Measurements from ENCODE around the gene GIGYF2.

GIGYF2 gene

DNA sequence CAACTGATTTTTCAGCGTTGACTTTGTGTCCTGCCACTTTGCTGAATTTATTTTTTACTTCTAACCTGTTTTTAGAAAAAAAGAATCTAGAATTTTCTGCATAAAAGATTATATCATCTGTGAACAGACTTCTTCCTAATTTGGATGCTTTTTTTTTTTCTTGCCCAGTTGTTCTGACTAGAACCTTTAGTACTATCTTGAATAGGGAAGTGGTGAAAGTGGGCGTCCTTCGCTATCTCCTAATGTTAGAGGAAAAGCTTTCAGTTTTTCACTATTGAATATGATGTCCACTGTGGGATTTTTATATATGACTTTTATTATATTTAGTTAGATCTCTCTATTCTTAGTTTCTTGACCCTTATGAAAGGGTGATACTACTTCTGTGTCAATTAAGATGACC is 105.0 kb downstream of the GIGYF2 start:
- H3K27ac ChIP-seq: no peak overlapping the region
- TF ChIP-seq CTCF (IDR thresholded peaks at IDR 0.05): no peak
- TF ChIP-seq ZFX (IDR thresholded peaks at IDR 0.05; ENCODE audit: borderline replicate concordance): no peak

DNA sequence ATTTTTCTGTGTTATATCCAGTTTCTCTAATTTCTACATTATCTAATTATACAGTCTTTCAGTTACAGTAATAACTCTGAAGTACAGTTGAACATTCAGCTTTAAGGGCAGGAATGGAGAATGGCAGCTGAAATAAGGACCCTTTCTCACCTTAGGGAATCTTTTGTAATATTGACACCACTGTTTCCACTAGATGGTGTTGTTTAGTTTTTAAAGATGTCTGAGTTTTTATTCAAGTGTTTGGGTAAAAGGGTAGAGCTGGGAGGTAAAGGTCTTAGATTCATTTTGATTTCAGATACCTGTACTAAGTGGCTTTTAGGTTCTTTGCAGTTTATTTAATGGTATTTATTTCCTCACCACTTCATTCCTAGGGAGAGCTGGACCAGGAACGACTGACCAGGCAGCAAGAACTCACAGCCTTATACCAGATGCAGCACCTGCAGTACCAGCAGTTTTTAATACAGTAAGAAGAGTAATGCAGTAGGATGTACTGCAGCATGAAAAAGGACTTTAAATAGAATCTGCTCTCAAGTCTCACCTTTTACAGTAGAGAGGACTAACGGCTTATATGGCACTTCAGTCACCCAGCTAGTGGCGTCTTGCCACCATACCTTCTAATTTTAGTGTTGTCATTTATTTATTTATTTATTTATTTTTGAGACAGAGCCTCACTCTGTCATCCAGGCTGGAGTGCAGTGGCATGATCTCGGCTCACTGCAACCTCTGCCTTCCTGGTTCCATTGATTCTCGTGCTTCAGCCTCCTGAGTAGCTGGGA is 112.4 kb downstream of the GIGYF2 start:
- TF ChIP-seq CTCF (IDR thresholded peaks at IDR 0.05): no peak
- no peak for TF ChIP-seq ZFX (IDR thresholded peaks at IDR 0.05; ENCODE audit: borderline replicate concordance)
- H3K27ac ChIP-seq: no peak overlapping the region

DNA sequence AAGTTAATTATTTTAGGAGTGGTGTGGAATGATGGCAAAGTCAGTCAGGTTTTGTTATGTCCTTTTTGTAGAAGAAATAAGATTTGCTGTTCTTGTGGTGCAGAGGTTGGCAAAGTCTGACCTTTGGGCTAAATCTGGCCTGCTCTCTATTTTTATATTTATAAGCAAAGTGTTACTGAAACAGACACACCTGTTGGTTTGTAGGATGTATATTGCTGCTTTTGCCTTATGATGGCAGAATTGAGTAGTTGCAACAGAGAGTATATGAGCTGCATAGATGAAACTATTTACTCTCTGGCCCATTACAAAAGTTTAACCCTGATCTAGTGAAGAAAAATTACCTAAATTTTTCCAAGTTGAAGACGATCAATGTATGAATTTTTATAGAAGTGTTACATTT is 113.3 kb downstream of the GIGYF2 start:
- H3K27ac ChIP-seq: no peak overlapping the region
- no peak for TF ChIP-seq ZFX (IDR thresholded peaks at IDR 0.05; ENCODE audit: borderline replicate concordance)
- TF ChIP-seq CTCF (IDR thresholded peaks at IDR 0.05): no peak

DNA sequence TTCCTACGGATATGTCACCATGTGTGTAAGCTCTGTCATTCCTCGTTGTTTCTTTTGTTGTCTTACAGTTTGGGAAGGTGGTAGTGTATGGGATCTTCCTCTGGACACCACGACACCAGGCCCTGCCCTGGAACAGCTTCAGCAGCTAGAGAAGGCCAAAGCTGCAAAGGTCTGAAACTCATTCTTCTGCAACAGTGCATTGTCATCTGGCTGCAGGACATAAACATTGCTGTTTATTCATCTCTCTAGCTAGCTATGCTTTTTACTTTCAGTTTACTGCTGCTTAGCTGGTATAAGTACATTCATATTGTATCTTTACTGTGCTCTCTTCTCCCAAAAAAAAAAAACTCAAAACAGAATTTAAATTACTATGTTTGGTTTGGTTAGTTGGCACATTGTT is 118.4 kb downstream of the GIGYF2 start:
- no peak overlapping the region for H3K27ac ChIP-seq
- TF ChIP-seq CTCF (IDR thresholded peaks at IDR 0.05): no peak
- TF ChIP-seq ZFX (IDR thresholded peaks at IDR 0.05; ENCODE audit: borderline replicate concordance): no peak

- no peak overlapping the region for H3K27ac ChIP-seq
- TF ChIP-seq CTCF (IDR thresholded peaks at IDR 0.05): no peak
- TF ChIP-seq ZFX (IDR thresholded peaks at IDR 0.05; ENCODE audit: borderline replicate concordance): no peak
These were observed 119.5 kb downstream of the GIGYF2 start for GRCh38 chr2:232816657-232817056.

- no peak overlapping the region for H3K27ac ChIP-seq
These were observed 120.6 kb downstream of the GIGYF2 start for GRCh38 chr2:232817756-232818155.

More at GRCh38 chr2:232817756-232818155, 120.6 kb downstream of the GIGYF2 start:
- no peak for TF ChIP-seq CTCF (IDR thresholded peaks at IDR 0.05)
- TF ChIP-seq ZFX (IDR thresholded peaks at IDR 0.05; ENCODE audit: borderline replicate concordance): no peak
